GM12873 (cell line): ENCODE results near the gene PRRC2B.

ENCODE experiments used
- CTCF ChIP-seq: IDR thresholded peaks from 2 replicates; pipeline ENCODE4 v1.5.1; 2012; ENCODE audit warnings: low read depth, mild to moderate bottlenecking, moderate library complexity, low read length, control low read depth; ENCODE audit not compliant: insufficient read depth; ENCODE audit errors: missing control alignments

Gene PRRC2B

DNA sequence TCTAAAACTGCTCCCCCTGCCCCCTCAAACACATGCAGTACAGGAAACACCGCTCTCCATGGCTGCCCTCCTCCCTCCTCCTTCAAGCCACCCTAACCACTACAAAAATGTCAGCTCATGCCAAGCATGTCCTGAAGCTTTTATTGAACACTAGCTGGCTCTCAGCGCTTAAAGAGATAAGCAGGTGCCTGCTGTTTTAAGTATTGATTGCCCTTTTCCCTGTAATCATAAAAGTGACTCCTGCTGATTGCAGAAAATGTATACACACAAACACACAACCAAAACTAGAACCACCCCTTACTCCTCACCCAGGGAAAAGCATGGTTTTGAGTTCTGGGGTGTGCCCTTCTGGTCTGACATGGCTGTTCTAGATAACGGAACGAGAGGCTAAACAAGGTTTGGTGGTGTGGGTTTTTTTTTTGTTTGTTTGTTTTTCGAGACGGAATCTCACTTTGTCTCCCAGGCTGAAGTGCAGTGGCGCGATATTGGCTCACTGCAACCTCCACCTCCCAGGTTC is 140.9 kb downstream of the PRRC2B start:
- no peak for TF ChIP-seq CTCF

DNA sequence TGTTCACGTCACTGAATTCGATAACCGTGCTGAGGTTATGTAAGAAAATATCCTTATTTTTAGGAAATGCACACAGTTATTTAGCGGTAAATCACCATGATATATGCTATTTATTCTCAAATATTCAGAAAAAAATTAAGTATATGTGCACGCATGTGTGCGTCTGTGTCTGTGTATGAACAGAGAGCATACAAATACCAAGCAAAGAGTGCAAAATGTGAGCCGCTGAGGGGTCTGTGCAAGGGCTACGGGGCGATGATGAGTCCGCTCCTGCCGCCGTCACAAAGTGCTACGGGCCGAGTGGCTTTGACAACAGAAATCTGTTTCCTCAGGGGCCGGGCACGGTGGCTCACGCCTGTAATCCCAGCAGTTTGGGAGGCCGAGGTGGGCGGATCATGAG is 144.1 kb downstream of the PRRC2B start:
- no peak for TF ChIP-seq CTCF

DNA sequence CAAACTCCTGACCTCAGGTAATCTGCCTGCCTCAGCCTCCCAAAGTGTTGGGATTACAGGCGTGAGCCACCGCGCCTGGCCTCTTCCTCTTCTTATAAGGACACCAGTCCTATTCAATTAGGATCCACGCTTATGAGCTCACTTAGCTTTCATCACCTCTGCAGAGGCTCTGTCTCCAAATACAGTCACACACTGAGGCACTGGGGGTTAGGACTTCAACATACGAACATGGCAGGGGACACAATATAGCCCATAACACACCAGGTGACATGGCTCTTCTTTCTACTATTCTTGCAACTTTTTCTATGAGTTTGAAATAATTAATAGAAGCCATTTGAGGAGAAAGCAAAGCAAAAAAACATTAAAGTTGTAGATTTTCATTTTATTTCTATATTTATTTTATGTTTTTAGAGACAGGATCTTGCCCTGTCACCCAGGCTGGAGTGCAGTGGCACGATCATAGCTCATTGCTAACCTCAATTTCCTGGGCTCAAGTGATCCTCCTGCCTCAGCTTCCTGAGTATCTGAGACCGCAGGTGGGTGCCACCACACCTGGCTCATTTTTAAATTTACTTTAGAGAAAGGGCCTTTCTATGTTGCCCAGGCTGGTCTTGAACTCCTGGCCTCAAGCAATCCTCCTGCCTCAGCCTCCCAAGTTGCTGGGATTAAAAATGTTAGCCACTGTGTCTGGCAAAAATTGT is 145.5 kb downstream of the PRRC2B start:
- no peak for TF ChIP-seq CTCF

DNA sequence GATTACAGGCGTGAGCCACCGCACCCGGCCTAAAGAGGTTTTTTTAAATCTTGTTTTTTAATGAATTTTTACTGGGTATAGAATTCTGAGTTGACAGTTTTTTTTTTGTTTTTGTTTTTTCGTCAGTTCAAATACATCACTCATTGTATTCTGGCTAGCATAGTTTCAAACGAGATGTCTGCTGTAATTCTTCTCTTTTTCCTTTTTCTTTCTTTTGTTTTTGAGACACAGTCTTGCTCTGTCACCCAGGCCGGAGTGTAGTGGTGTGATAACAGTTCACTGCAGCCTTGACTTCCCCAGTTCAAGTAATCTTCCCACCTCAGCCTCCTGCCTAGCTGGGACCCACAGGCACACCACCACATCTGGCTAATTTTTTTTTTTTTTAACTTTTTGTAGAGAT is 149.3 kb downstream of the PRRC2B start:
- no peak for TF ChIP-seq CTCF

DNA sequence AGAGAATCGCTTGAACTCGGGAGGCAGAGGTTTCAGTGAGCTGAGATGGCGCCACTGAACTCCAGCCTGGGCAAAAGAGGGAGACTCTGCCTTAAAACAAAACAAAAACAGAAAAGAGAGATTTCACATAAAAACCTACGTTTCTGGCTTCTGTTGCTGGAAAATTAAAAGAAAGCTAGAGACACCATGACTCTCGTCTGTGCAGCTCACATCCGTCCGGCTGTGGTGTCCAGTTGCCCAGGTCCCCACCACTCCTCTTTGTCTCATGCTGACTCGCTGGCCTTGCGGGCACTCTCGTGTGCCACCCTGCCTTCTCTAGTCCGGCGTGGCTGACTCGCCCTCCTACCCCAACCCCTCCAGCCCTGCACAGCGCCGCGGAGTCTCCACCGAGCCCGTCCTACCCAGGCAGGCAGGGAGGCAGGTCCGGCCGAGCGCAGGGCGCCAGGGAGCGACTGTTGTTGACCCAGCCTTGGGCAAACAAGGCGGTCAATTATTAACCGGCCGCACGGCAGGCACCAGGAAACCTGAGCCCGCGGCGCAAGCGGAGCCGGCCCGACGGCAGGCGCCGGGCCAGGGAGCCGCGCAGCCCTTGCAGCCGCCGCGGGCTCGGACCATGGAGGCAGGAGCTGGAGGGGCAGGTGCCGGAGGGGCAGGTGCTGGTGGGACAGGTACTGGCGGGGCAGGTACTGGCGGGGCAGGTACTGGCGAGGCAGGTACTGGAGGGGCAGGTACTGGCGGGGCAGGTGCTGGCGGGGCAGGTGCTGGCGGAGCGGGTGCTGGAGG is 151.3 kb downstream of the PRRC2B start, which contains the start of gene PRRT1B:
Gene PRRT1B (plus strand): TSS at position 521 of the 783 bp plus-strand sequence. CDS start 93 bp downstream, at position 614.
- TF ChIP-seq CTCF, result no peak

GRCh38 chr9:131545786-131546335 is 152.0 kb downstream of the PRRC2B start:
- TF ChIP-seq CTCF, result no peak

- TF ChIP-seq CTCF, result no peak
These were observed 152.6 kb downstream of the PRRC2B start for GRCh38 chr9:131546336-131547084.
